Stomach (tissue), 9 donors: ENCODE results near the gene TATDN2. TPM values are rescaled to one million over a fixed set of nuclear protein-coding genes. Genes with fewer than 3 reads are reported as not detected.

Source experiments
- DNase-seq, 2 donors: peaks; one replicate each; pipeline versions ENCODE4 v3.0.0 to v3.0.0-alpha.2; 2013 to 2019
- H3K27ac ChIP-seq, 5 donors: fragments of 200-600 bp in 4 of 5; sonication (generic) in 4 of 5; one replicate each; pipeline ENCODE4 v1.5.1; 2013 to 2019; ENCODE audit warnings: mild to moderate bottlenecking in 1 of 5, moderate library complexity in 1 of 5
- H3K27me3 ChIP-seq, 3 donors: fragments of 200-600 bp; sonication (generic); one replicate each; pipeline ENCODE4 v1.5.1; 2017 to 2019; ENCODE audit warnings: mixed run types in 1 of 3
- H3K36me3 ChIP-seq, 4 donors: fragments of 200-600 bp; sonication (generic); 1 replicate in 3 of 4; 2 replicates in 1 of 4; pipeline ENCODE4 v1.5.1; 2016 to 2019
- H3K4me1 ChIP-seq, 4 donors: fragments of 200-600 bp; sonication (generic); one replicate each; pipeline ENCODE4 v1.5.1; 2016 to 2019
- H3K4me3 ChIP-seq, 4 donors: fragments of 200-600 bp; sonication (generic) in 3 of 4; one replicate each; pipeline ENCODE4 v1.5.1; 2016 to 2019; ENCODE audit warnings: mild to moderate bottlenecking in 1 of 4
- H3K9me3 ChIP-seq, 4 donors: fragments of 200-600 bp; sonication (generic); one replicate each; pipeline ENCODE4 v1.5.1; 2016 to 2019
- EP300 ChIP-seq: sonication (generic); formaldehyde crosslinking; IDR thresholded peaks from one replicate; pipeline ENCODE4 v1.6.1; 2017; ENCODE audit warnings: antibody characterized with exemption
- POLR2A ChIP-seq, 4 donors: fragments of 450-650 bp; IDR thresholded peaks; one replicate each; pipeline ENCODE4 v1.6.1; 2016; ENCODE audit warnings: antibody characterized with exemption in 4 of 4, control low read depth in 2 of 4, mild to moderate bottlenecking in 1 of 4, moderate library complexity in 1 of 4
- POLR2AphosphoS5 ChIP-seq, 3 donors: sonication (generic); formaldehyde crosslinking; IDR thresholded peaks; one replicate each; pipeline ENCODE4 v1.6.1; 2016; ENCODE audit warnings: antibody characterized with exemption in 3 of 3
- WGBS, 5 donors: extraction: QIAGEN DNeasy Blood & Tissue Kit in 3 of 5; methylation state at CpG; one replicate each; pipeline versions ENCODE4 v1.1.5 to v1.1.7; 2013 to 2018; 5-methylcytosine and 5-hydroxymethylcytosine counted together
- intact Hi-C: fragments of 100-400 bp; cut with DNase I; formaldehyde crosslinking; loops from one replicate; pipeline ENCODE4 v1.15.1; 2023; ENCODE audit warnings: low total_unique reads
- polyA plus RNA-seq, 3 donors: library from polyadenylated mRNA; stranded (reverse); fragments of 200-250 nt; gene quantifications; one replicate each; pipeline ENCODE4 v1.2.3, GENCODE V29; 2013
- total RNA-seq, 5 donors: library from RNA; depleted of rRNA; stranded (reverse); fragments of >200 nt; gene quantifications; one replicate each; pipeline versions ENCODE4 v1.1.0 to v1.2.3, GENCODE V29; 2014 to 2016
- TF ChIP-seq, protein P1 (sequence below), 7 experiments: fragments of 450-650 bp in 4 of 7; fragments of 200-600 bp in 3 of 7; sonication (generic) in 3 of 7; IDR thresholded peaks; one replicate each; pipeline ENCODE4 v1.5.1; 2016 to 2019; ENCODE audit warnings: antibody characterized with exemption in 7 of 7, control low read depth in 2 of 7, mild to moderate bottlenecking in 1 of 7
- donor health status: healthy with polysubstance abuse.
- donor health status: Bipolar disorder and iron deficiency.
- donor health status: healthy.

TATDN2 gene
- total and polyA plus RNA-seq, 8 donors, result 10.4 to 37.5 (median 17.1) TPM

DNA sequence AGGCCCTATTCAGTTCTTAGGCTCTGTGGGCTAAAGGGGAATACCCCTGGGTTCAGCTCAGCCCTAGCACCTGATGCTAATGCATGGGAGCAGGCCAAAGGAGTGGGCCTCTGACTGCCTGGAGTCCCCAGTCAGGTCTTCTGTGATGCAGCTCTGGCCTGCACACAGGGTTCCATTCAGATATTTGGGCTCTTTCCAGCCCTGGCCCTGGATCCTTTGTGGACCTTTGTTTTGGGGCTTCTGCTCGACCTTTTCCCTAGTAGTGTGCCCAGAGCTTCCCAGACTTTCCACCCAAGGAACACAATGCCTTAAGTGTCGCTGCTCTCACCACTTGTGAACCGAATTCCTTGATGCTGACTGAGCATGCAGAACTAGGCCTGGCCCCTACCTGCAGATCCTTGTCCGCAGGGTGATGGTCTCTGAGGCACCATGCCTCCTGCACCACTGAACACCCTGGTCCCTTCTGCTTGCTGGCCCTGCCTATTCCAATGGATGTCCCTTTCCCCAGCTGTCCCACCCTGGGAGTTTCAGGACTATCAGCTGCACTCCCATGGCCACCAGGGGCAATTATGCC, 67.6 kb downstream of the TATDN2 start:
- no peaks in the 10 kb centered on the region for H3K27me3 ChIP-seq
- intact Hi-C loops, result no loop called here
- no peak overlapping the region for H3K27ac ChIP-seq
- H3K9me3 ChIP-seq, result no peaks in the 10 kb centered on the region
- peaks cover 9 to 57% (median 37%) of the 10 kb centered on the region in 4 donors for H3K4me1 ChIP-seq
- WGBS, 5 donors, result 86 to 94% (median 91%) methylated on average over 4 of the region's 4 CpGs
- no peak for DNase-seq
- no peak overlapping the region for H3K4me3 ChIP-seq
- H3K36me3 ChIP-seq, result peaks cover 65 to 84% (median 82%) of the 10 kb centered on the region in 4 donors
- no peak for TF ChIP-seq POLR2A (IDR thresholded peaks at IDR 0.05)

DNA sequence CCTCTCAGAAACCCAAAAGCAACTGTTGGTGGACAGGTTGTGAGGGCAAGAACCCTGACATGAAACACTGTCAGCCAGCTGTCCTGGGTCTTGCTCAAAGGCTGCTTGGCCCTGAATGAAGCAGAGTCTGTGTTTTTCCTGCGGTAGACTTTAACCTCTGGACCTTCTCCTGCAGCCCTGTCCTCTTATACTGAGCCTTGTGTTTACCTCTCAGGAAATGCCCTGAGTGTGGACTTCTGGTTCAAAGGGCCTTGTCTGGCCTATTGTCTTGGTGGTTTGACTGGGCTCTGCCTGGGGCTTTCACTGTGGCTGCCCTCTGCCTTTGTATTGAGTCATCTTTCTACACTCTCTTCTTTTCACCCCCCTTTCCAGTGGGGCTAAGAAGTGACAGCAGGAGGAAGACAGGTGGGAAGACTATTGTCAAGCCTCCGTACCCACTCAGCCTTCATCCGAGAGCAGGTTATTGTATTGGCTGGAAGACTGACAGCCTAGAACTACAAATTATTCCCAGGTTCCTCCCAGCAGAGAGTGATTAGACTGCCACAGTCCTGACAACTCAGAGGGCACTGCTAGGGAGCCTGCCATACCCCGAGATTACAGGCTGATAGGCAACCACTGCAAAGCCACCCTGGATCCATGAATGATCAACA, 69.2 kb downstream of the TATDN2 start:
- H3K9me3 ChIP-seq, result no peaks in the 10 kb centered on the region
- no peak overlapping the region for H3K27ac ChIP-seq
- TF ChIP-seq, protein P1, sequence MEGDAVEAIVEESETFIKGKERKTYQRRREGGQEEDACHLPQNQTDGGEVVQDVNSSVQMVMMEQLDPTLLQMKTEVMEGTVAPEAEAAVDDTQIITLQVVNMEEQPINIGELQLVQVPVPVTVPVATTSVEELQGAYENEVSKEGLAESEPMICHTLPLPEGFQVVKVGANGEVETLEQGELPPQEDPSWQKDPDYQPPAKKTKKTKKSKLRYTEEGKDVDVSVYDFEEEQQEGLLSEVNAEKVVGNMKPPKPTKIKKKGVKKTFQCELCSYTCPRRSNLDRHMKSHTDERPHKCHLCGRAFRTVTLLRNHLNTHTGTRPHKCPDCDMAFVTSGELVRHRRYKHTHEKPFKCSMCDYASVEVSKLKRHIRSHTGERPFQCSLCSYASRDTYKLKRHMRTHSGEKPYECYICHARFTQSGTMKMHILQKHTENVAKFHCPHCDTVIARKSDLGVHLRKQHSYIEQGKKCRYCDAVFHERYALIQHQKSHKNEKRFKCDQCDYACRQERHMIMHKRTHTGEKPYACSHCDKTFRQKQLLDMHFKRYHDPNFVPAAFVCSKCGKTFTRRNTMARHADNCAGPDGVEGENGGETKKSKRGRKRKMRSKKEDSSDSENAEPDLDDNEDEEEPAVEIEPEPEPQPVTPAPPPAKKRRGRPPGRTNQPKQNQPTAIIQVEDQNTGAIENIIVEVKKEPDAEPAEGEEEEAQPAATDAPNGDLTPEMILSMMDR (IDR thresholded peaks at IDR 0.05), result no peak
- no peak for TF ChIP-seq EP300
- TF ChIP-seq POLR2A (IDR thresholded peaks at IDR 0.05), result no peak
- no peak for TF ChIP-seq POLR2AphosphoS5 (IDR thresholded peaks at IDR 0.05)
- peaks cover 50 to 68% (median 66%) of the 10 kb centered on the region in 4 donors for H3K36me3 ChIP-seq
- intact Hi-C loops, result no loop called here
- H3K4me3 ChIP-seq, result no peak overlapping the region
- H3K27me3 ChIP-seq, result no peaks in the 10 kb centered on the region
- WGBS, 5 donors, result 83 to 93% (median 89%) methylated on average over 4 of the region's 4 CpGs
- no peak for DNase-seq
- H3K4me1 ChIP-seq, result peaks cover 9 to 64% (median 44%) of the 10 kb centered on the region in 4 donors

DNA sequence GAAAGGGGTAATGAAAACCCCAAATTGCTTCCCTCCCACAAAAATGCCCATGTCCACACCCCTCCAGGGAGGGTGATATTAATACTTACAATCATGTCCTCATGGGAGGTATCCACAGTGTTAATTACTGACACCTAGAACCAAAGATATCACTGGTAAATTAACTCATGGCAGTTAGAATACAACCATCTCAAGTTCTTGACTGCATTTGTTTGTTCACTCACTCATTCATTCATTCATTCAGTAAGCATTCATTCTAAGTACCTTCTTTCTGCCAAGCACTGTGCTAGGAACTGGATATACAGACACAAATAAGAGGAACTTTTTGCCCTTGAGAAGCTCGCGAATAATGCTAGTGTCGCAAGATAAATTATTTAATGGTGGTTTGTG, 69.7 kb downstream of the TATDN2 start:
- TF ChIP-seq, protein P1 (IDR thresholded peaks at IDR 0.05), result no peak
- no peak for TF ChIP-seq POLR2AphosphoS5 (IDR thresholded peaks at IDR 0.05)
- TF ChIP-seq EP300, result no peak
- TF ChIP-seq POLR2A (IDR thresholded peaks at IDR 0.05), result no peak
- 90 to 97% (median 94%) methylated on average over 3 of the region's 3 CpGs for WGBS, 5 donors
- H3K27me3 ChIP-seq, result no peaks in the 10 kb centered on the region
- no peak overlapping the region for H3K27ac ChIP-seq
- intact Hi-C loops, result no loop called here
- H3K4me3 ChIP-seq, result no peak overlapping the region
- no peaks in the 10 kb centered on the region for H3K9me3 ChIP-seq
- H3K36me3 ChIP-seq, result peaks cover 44 to 63% (median 61%) of the 10 kb centered on the region in 4 donors
- peaks cover 9 to 64% (median 44%) of the 10 kb centered on the region in 4 donors for H3K4me1 ChIP-seq
- DNase-seq, result no peak

DNA sequence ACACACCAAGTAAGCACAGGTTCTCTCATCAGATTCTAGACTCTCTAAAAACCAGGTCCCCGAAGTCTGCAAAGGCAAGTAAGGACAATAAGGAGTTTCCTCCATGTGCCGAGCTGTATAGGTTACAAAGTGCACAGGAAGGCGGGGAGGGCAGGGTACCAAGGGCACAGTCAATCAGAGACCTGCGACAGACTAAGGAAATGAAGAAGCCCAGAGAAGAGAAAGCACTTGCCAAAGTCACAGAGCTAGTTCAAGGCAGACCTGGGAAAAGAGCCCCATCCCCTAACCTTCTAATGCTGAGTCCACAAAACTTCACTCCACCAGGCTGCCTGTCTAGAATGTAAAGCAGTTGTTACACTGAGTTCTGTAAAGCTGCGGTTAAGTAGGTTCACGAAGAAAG, 71.0 kb downstream of the TATDN2 start:
- TF ChIP-seq, protein P1 (IDR thresholded peaks at IDR 0.05), result no peak
- TF ChIP-seq POLR2AphosphoS5 (IDR thresholded peaks at IDR 0.05) (no peak), POLR2A (IDR thresholded peaks at IDR 0.05) (no peak), EP300 (no peak)
- peaks cover 33 to 50% (median 48%) of the 10 kb centered on the region in 4 donors for H3K36me3 ChIP-seq
- peak overlapping the region in 3 of 4 donors; percentile 92 to 97 (median 95) for H3K4me3 ChIP-seq
- H3K27ac ChIP-seq, result no peak overlapping the region
- 43 to 63% (median 57%) methylated on average over 6 of the region's 6 CpGs for WGBS, 5 donors
- no peak for DNase-seq
- H3K27me3 ChIP-seq, result no peaks in the 10 kb centered on the region
- intact Hi-C loops, result no loop called here
- H3K4me1 ChIP-seq, result peaks cover 9 to 60% (median 44%) of the 10 kb centered on the region in 4 donors
- H3K9me3 ChIP-seq, result no peaks in the 10 kb centered on the region

DNA sequence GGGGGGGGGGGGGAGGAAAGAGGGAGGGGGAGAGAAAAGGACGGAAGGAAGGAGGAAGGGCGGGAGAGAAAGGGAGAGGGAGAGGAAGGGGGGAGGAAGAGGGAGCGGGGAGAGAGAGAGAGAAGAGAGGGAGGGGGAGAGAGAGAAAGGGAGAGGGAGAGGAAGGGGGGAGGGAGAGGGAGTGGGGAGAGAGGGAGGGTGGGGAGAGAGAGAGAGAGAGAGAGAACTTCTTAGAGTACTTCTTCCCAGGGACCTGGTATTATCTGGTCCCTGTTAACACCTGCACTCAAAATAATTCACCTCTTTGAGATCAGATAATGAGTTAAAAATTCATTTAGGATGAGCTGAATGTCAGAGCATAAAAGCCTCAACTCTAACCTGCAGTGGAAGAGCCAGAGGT, 71.5 kb downstream of the TATDN2 start:
- Histone ChIP-seq H3K9me3 (no peaks in the 10 kb centered on the region), H3K27ac (peak overlapping the region in 3 of 5 donors; percentile 91 to 93 (median 93)), H3K36me3 (peaks cover 27 to 44% (median 42%) of the 10 kb centered on the region in 4 donors), H3K27me3 (peaks cover 0 to under 1% (median 0%) of the 10 kb centered on the region in 3 donors), H3K4me3 (peak overlapping the region; percentile 92 to 98 (median 96)), H3K4me1 (peaks cover 9 to 54% (median 44%) of the 10 kb centered on the region in 4 donors)
- TF ChIP-seq, protein P1 (IDR thresholded peaks at IDR 0.05), result no peak
- no peak for TF ChIP-seq POLR2AphosphoS5 (IDR thresholded peaks at IDR 0.05)
- TF ChIP-seq POLR2A (IDR thresholded peaks at IDR 0.05), result no peak
- no peak for TF ChIP-seq EP300
- DNase-seq, result no peak
- intact Hi-C loops, result no loop called here
- WGBS, 5 donors, result 0 to 8% (median 4%) methylated on average over 2 to 3 of the region's 3 CpGs
